OCI-LY7 (cell line): ENCODE measurements around the gene EXOSC6. TPM values are rescaled to one million over a fixed set of nuclear protein-coding genes. Genes with fewer than 3 reads are reported as not detected.
"Not testable (repeated sequence)": the region's sequence is repeated elsewhere in the genome, so short reads cannot be mapped to it uniquely, and the experiment has no call there.

Experiments
- BruUV-seq: library from RNA; stranded (reverse); fragments of 400-500 nt; replicated peaks from 2 replicates; lab custom pipeline; 2021; lab: Mats Ljungman, UMichigan
- CTCF ChIA-PET: fragments of 300-600 bp; sonication (Branson Sonifier 250); formaldehyde crosslinking; loops from one replicate; lab custom pipeline; 2022; ENCODE audit warnings: antibody characterized with exemption; ENCODE audit not compliant: unreplicated experiment; lab: Charles Lee
- POLR2A ChIA-PET: fragments of 300-600 bp; sonication (Branson Sonifier 250); formaldehyde crosslinking; loops from one replicate; lab custom pipeline; 2022; ENCODE audit warnings: antibody characterized with exemption; lab: Charles Lee
- DNase-seq: peaks from one replicate; pipeline ENCODE4 v3.0.0-alpha.2; 2015; ENCODE audit warnings: low spot score
- H2AFZ ChIP-seq: fragments of 200-600 bp; sonication (generic), shearing (Covaris generic); 2 replicates; pipeline ENCODE4 v1.6.1; 2014; ENCODE audit warnings: mild to moderate bottlenecking, antibody characterized with exemption, low read length, moderate library complexity
- H3K27ac ChIP-seq: fragments of 200-600 bp; sonication (generic); 2 replicates; pipeline ENCODE4 v1.5.1; 2014; ENCODE audit warnings: mixed run types, low read depth, mild to moderate bottlenecking, moderate library complexity, low read length, inconsistent platforms; ENCODE audit not compliant: poor library complexity, severe bottlenecking
- H3K36me3 ChIP-seq: fragments of 200-600 bp; sonication (generic); 2 replicates; pipeline ENCODE4 v1.6.1; 2014; ENCODE audit warnings: mild to moderate bottlenecking, antibody characterized with exemption, low read length, moderate library complexity, mixed read lengths; ENCODE audit not compliant: insufficient read depth
- H3K4me1 ChIP-seq: fragments of 200-600 bp; sonication (generic); 2 replicates; pipeline ENCODE4 v1.5.1; 2014; ENCODE audit warnings: mild to moderate bottlenecking, low read length; ENCODE audit not compliant: insufficient read depth, poor library complexity, severe bottlenecking
- H3K4me2 ChIP-seq: fragments of 200-600 bp; sonication (generic); 2 replicates; pipeline ENCODE4 v1.6.1; 2014; ENCODE audit warnings: mild to moderate bottlenecking, low read length
- H3K4me3 ChIP-seq: fragments of 200-600 bp; sonication (generic); 2 replicates; pipeline ENCODE4 v1.5.1; 2014; ENCODE audit warnings: mild to moderate bottlenecking, low read depth, low read length; ENCODE audit not compliant: poor library complexity, severe bottlenecking
- H3K79me2 ChIP-seq: fragments of 200-600 bp; sonication (generic); 2 replicates; pipeline ENCODE4 v1.6.1; 2016; ENCODE audit warnings: low read depth, mild to moderate bottlenecking, low read length, moderate library complexity, mixed read lengths; ENCODE audit not compliant: insufficient read depth
- H3K9me2 ChIP-seq: fragments of 200-600 bp; sonication (generic); 2 replicates; pipeline ENCODE4 v1.6.1; 2016; ENCODE audit warnings: mild to moderate bottlenecking, low read length, mixed read lengths; ENCODE audit not compliant: insufficient read depth
- H3K9me3 ChIP-seq: fragments of 200-600 bp; sonication (generic); 2 replicates; pipeline ENCODE4 v1.6.1; 2014; ENCODE audit warnings: mild to moderate bottlenecking, mixed run types, low read length, mixed read lengths
- H4K20me1 ChIP-seq: fragments of 200-600 bp; sonication (generic); 2 replicates; pipeline ENCODE4 v1.6.1; 2014; ENCODE audit warnings: mild to moderate bottlenecking, antibody characterized with exemption, low read length, moderate library complexity, mixed read lengths; ENCODE audit not compliant: insufficient read depth
- intact Hi-C: fragments of 100-400 bp; cut with micrococcal nuclease; formaldehyde crosslinking; loops from one replicate; pipeline ENCODE4 v1.10.0; 2022; ENCODE audit not compliant: unreplicated experiment
- small RNA-seq: library from RNA; depleted of rRNA; stranded (forward); fragments of <200 nt; gene quantifications from one replicate; pipeline ENCODE3, GENCODE V24; 2014
- total RNA-seq, 2 experiments: library from RNA; depleted of rRNA in 1 of 2; stranded (reverse); fragments of >200 nt in 1 of 2; shearing (Covaris generic) in 1 of 2; gene quantifications; 2 replicates each; pipeline ENCODE4 v1.2.3, GENCODE V29; 2014 to 2022

Gene EXOSC6
- total RNA-seq, 2 experiments from 2014 or later: 36.3 to 36.8 TPM

DNA sequence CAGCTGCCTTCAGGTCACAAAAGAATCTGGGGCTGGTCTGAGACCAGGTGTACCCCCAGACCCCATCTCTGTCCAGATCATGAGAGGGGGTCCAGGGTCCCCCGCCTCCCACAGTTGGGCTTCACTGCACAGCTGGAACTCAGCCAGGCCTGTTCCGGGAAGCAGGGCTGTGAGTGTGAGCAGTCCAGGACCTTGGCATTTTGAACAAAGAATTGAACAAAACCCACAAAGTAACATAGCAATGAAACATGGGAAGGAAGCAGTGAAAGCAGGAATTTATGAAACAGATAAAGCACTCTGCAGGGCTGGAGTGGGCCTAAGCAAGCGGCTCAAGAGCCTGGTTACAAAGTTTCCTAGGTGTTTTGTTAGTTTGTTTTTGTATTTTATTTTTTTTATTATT, 53.1 kb downstream of the EXOSC6 start:
- intact Hi-C loops, H3K36me3 ChIP-seq, H3K27ac ChIP-seq, H3K4me3 ChIP-seq, H3K4me2 ChIP-seq, CTCF ChIA-PET, H3K79me2 ChIP-seq, H3K4me1 ChIP-seq, POLR2A ChIA-PET, BruUV-seq, H3K9me2 ChIP-seq, H4K20me1 ChIP-seq, DNase-seq, H2AFZ ChIP-seq, H3K9me3 ChIP-seq: not testable (repeated sequence)

- intact Hi-C loops, H3K4me2 ChIP-seq, H3K27ac ChIP-seq: not testable (repeated sequence)
These were observed 53.5 kb downstream of the EXOSC6 start for GRCh38 chr16:70198230-70198629.

DNA sequence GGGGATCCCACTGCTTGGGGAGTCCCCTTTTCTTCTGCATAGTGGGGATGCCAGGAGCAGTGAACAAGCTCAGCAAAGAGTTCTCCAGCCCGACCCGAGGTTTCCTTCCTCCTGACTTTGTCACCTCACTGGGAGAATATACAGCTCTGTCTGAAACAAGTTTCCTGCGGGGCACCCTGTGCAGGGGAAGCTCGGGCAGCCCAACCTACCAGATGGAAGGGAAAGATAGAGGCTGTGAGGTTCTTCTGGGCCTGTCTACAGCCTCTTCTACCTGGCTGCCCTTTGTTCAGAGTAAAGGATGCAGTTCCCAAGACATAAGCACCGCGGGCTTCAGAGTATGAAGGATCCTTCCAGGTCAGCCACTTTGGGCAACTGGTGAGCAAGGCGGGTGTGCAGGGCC, 54.1 kb downstream of the EXOSC6 start:
- H3K4me1 ChIP-seq, H4K20me1 ChIP-seq, H2AFZ ChIP-seq, H3K27ac ChIP-seq, H3K36me3 ChIP-seq, BruUV-seq, POLR2A ChIA-PET, H3K4me2 ChIP-seq, H3K79me2 ChIP-seq, DNase-seq, H3K4me3 ChIP-seq, intact Hi-C loops, CTCF ChIA-PET, H3K9me2 ChIP-seq, H3K9me3 ChIP-seq: not testable (repeated sequence)

More at GRCh38 chr16:70198230-70198629, 53.5 kb downstream of the EXOSC6 start:
- H3K36me3 ChIP-seq, POLR2A ChIA-PET, H3K4me1 ChIP-seq, H3K9me3 ChIP-seq, CTCF ChIA-PET, BruUV-seq, H3K9me2 ChIP-seq, H3K79me2 ChIP-seq, H4K20me1 ChIP-seq, H3K4me3 ChIP-seq, H2AFZ ChIP-seq, DNase-seq: not testable (repeated sequence)

Small RNAs within 50 kb of the gene (small RNA-seq; reads per million reads assigned to genes)
- gene AC009060.2: not detected
- not detected for gene RN7SL279P

Other genes with a start within 250 kb of the EXOSC6 start
- gene PDPR, start 137.6 kb downstream of the EXOSC6 start, total RNA-seq (2014; rRNA removed; shearing (Covaris generic)): 20.4 and 28.5 TPM in 2 replicates
- gene PDPR, start 137.6 kb downstream of the EXOSC6 start, total RNA-seq (2022): 34.0 and 34.4 TPM in 2 replicates
- 0.05 TPM in 1 of 2 replicates, not detected in the other for gene CLEC18C, start 78.2 kb downstream of the EXOSC6 start, total RNA-seq (2014; rRNA removed; shearing (Covaris generic))
- not detected in 2 replicates for gene CLEC18C, start 78.2 kb downstream of the EXOSC6 start, total RNA-seq (2022)
- gene AARS1, start 37.6 kb upstream of the EXOSC6 start, total RNA-seq (2014; rRNA removed; shearing (Covaris generic)): 182 and 185 TPM in 2 replicates
- 259 and 272 TPM in 2 replicates for gene AARS1, start 37.6 kb upstream of the EXOSC6 start, total RNA-seq (2022)
- gene DDX19B, start 47.2 kb upstream of the EXOSC6 start, total RNA-seq (2014; rRNA removed; shearing (Covaris generic)): 18.7 and 22.4 TPM in 2 replicates
- 20.7 and 22.8 TPM in 2 replicates for gene DDX19B, start 47.2 kb upstream of the EXOSC6 start, total RNA-seq (2022)
- gene DDX19A, start 95.0 kb upstream of the EXOSC6 start, total RNA-seq (2014; rRNA removed; shearing (Covaris generic)): 50.3 and 51.6 TPM in 2 replicates
- gene DDX19A, start 95.0 kb upstream of the EXOSC6 start, total RNA-seq (2022): 40.2 and 41.5 TPM in 2 replicates
- 42.6 and 44.6 TPM in 2 replicates for gene ST3GAL2, start 187.2 kb upstream of the EXOSC6 start, total RNA-seq (2014; rRNA removed; shearing (Covaris generic))
- 48.5 and 61.0 TPM in 2 replicates for gene ST3GAL2, start 187.2 kb upstream of the EXOSC6 start, total RNA-seq (2022)
- 6.8 and 7.4 TPM in 2 replicates for gene FCSK, start 202.7 kb upstream of the EXOSC6 start, total RNA-seq (2014; rRNA removed; shearing (Covaris generic))
- 14.2 and 14.3 TPM in 2 replicates for gene FCSK, start 202.7 kb upstream of the EXOSC6 start, total RNA-seq (2022)